Right lobe of liver (tissue), 6 donors: ENCODE results near the gene GUK1. TPM values are rescaled to one million over a fixed set of nuclear protein-coding genes. Genes with fewer than 3 reads are reported as not detected.
"Not testable (repeated sequence)": the region's sequence is repeated elsewhere in the genome, so short reads cannot be mapped to it uniquely, and the experiment has no call there.

Experiments used
- ATAC-seq, 4 donors: fragments of 200-7000 bp; cut with Tn5 transposase; one replicate each; pipeline ENCODE4 v1.9.1; 2020; ENCODE audit warnings: mild to moderate bottlenecking in 4 of 4, moderate library complexity in 4 of 4
- DNase-seq, 3 donors: peaks; one replicate each; pipeline ENCODE4 v3.0.0-alpha.2; 2020
- H3K27ac ChIP-seq, 3 donors: fragments of 200-600 bp; one replicate each; pipeline ENCODE4 v1.8.0; 2022
- H3K27me3 ChIP-seq, 2 donors: fragments of 200-600 bp; one replicate each; pipeline ENCODE4 v1.8.0; 2022
- H3K36me3 ChIP-seq, 4 donors: fragments of 200-600 bp; sonication (generic) in 1 of 4; one replicate each; pipeline versions ENCODE4 v1.5.1 to v1.8.0; 2017 to 2022; ENCODE audit warnings: control low read depth in 1 of 4
- H3K4me1 ChIP-seq, 4 donors: fragments of 200-600 bp; sonication (generic) in 1 of 4; one replicate each; pipeline versions ENCODE4 v1.5.1 to v1.8.0; 2017 to 2022; ENCODE audit warnings: control low read depth in 1 of 4
- H3K4me3 ChIP-seq, 3 donors: fragments of 200-600 bp; one replicate each; pipeline ENCODE4 v1.8.0; 2022
- H3K9me3 ChIP-seq, 4 donors: fragments of 200-600 bp; sonication (generic) in 1 of 4; one replicate each; pipeline versions ENCODE4 v1.5.1 to v1.8.0; 2017 to 2022; ENCODE audit warnings: control low read depth in 1 of 4
- CTCF ChIP-seq, 4 donors: fragments of 200-600 bp in 3 of 4; fragments of 450-650 bp in 1 of 4; IDR thresholded peaks; one replicate each; pipeline versions ENCODE4 v1.5.1 to v1.8.0; 2016 to 2022; ENCODE audit warnings: antibody characterized with exemption in 4 of 4, mild to moderate bottlenecking in 2 of 4
- POLR2A ChIP-seq: fragments of 450-650 bp; IDR thresholded peaks from one replicate; pipeline ENCODE4 v1.6.1; 2017; ENCODE audit warnings: antibody characterized with exemption, mild to moderate bottlenecking
- WGBS: methylation state at CpG from one replicate; pipeline ENCODE4 v1.1.6; 2018; ENCODE audit warnings: low coverage, low lambda C conversion rate; ENCODE audit not compliant: insufficient coverage; ENCODE audit errors: missing lambda C conversion rate; 5-methylcytosine and 5-hydroxymethylcytosine counted together
- intact Hi-C, 2 donors: fragments of 100-400 bp; cut with DNase I; formaldehyde crosslinking; loops; one replicate each; pipeline versions ENCODE4 v1.11.2 to v1.14.1; 2022
- total RNA-seq, 6 experiments: library from RNA; depleted of rRNA in 2 of 6; stranded (reverse); fragments of >200 nt in 2 of 6; fragmentation: NEBNext Ultra II Directional in 3 of 6; extraction: Animal tissue kit (Norgen Biotek cat#: 25700) in 3 of 6; gene quantifications; one replicate each; pipeline versions ENCODE4 v1.1.0 to v1.2.4, GENCODE V29; 2016 to 2023
- donor health status: DM: no; HTN: yes; CAD: no.
- donor health status: DM: no; HTN: no; CAD: no.
- donor health status: DM: no; HTN: no; CAD: no.
- donor health status: DM: no; HTN: yes; CAD: no.
- donor health status: DM: no; HTN: yes; CAD: no.

GUK1 gene
- total RNA-seq, 6 experiments from 2014 or later = 78.0 to 235 (median 108) TPM

GRCh38 chr1:228109073-228109961, 30.8 kb upstream of the GUK1 start, which contains the start of gene MRPL55:
TSS of gene MRPL55 (minus strand) at chr1:228109299. CDS start at chr1:228108260, 1,039 bp downstream.
- intact Hi-C loops = no loop called here
- WGBS = 2% methylated on average over 43 of the region's 66 CpGs
- peak; percentile 97 to 99 (median 98) for ATAC-seq
- H3K27ac ChIP-seq = peak within 1 kb of the TSS; percentile 87 to 92 (median 88)
- DNase-seq = peak; percentile 99
- TF ChIP-seq CTCF (IDR thresholded peaks at IDR 0.05) = peak in 2 of 4 donors; percentile 14 to 22
- peak; percentile 90 for TF ChIP-seq POLR2A
- peaks cover 0 to 17% (median 4%) of the 10 kb centered on the region in 4 donors for H3K4me1 ChIP-seq
- H3K36me3 ChIP-seq = peaks cover 0 to 12% (median 2%) of the 10 kb centered on the region in 4 donors
- H3K27me3 ChIP-seq = no peaks in the 10 kb centered on the region
- no peaks in the 10 kb centered on the region for H3K9me3 ChIP-seq
- H3K4me3 ChIP-seq = peak within 1 kb of the TSS; percentile 93 to 98 (median 94)

- peak overlapping the region; percentile 93 to 98 (median 94) for H3K4me3 ChIP-seq
- TF ChIP-seq POLR2A = no peak
- TF ChIP-seq CTCF (IDR thresholded peaks at IDR 0.05) = no peak
- H3K27ac ChIP-seq = peak overlapping the region in 2 of 3 donors; percentile 88 to 92
- 36% methylated on average over 10 of the region's 15 CpGs for WGBS
- peak in 2 of 3 donors; percentile 28 to 53 for DNase-seq
- no peaks in the 10 kb centered on the region for H3K9me3 ChIP-seq
- H3K27me3 ChIP-seq = no peaks in the 10 kb centered on the region
- ATAC-seq = no peak
- intact Hi-C loops = no loop called here
- peaks cover 0 to 10% (median 4%) of the 10 kb centered on the region in 4 donors for H3K4me1 ChIP-seq
- H3K36me3 ChIP-seq = peaks cover 0 to 12% (median 2%) of the 10 kb centered on the region in 4 donors
Measured at GRCh38 chr1:228109962-228110488, 30.1 kb upstream of the GUK1 start.

GRCh38 chr1:228110556-228110955, 29.5 kb upstream of the GUK1 start:
- DNase-seq (no peak), ATAC-seq (no peak)
- no peak for TF ChIP-seq CTCF (IDR thresholded peaks at IDR 0.05)
- no peak for TF ChIP-seq POLR2A
- 86% methylated on average over 6 of the region's 7 CpGs for WGBS
- Histone ChIP-seq H3K27me3 (no peaks in the 10 kb centered on the region), H3K27ac (no peak overlapping the region), H3K9me3 (no peaks in the 10 kb centered on the region), H3K4me1 (peaks cover 0 to 9% (median 4%) of the 10 kb centered on the region in 4 donors), H3K36me3 (peaks cover 0 to 12% (median 2%) of the 10 kb centered on the region in 4 donors), H3K4me3 (no peak overlapping the region)
- intact Hi-C loops = no loop called here

- intact Hi-C loops, H3K36me3 ChIP-seq, H3K27ac ChIP-seq, H3K4me3 ChIP-seq, H3K4me1 ChIP-seq, DNase-seq, ATAC-seq, H3K9me3 ChIP-seq, H3K27me3 ChIP-seq: not testable (repeated sequence)
- WGBS = 92% methylated on average over 6 of the region's 6 CpGs
Measured at GRCh38 chr1:228111315-228111714, 28.8 kb upstream of the GUK1 start.

GRCh38 chr1:228112167-228112566, 27.9 kb upstream of the GUK1 start:
- intact Hi-C loops = no loop called here
- Histone ChIP-seq H3K27ac (no peak overlapping the region), H3K4me3 (no peak overlapping the region), H3K36me3 (peaks cover 0 to under 1% (median 0%) of the 10 kb centered on the region in 4 donors), H3K4me1 (peaks cover 0 to 9% (median 4%) of the 10 kb centered on the region in 4 donors), H3K27me3 (no peaks in the 10 kb centered on the region), H3K9me3 (no peaks in the 10 kb centered on the region)
- no peak for TF ChIP-seq CTCF (IDR thresholded peaks at IDR 0.05)
- TF ChIP-seq POLR2A = no peak
- DNase-seq = no peak
- 80% methylated on average over 7 of the region's 7 CpGs for WGBS
- ATAC-seq = no peak
